Smooth muscle cell (in vitro differentiated cells): ENCODE data around the gene PTPRD. TPM values are rescaled to one million over a fixed set of nuclear protein-coding genes. Genes with fewer than 3 reads are reported as not detected.

Source experiments
- DNase-seq: peaks from one replicate; lab custom pipeline; 2025; ENCODE audit not compliant: unreplicated experiment; lab: John Stamatoyannopoulos, UW
- H2AFZ ChIP-seq: fragments of 200-600 bp; sonication (generic); 2 replicates; pipeline ENCODE4 v1.6.0; 2016; ENCODE audit warnings: antibody characterized with exemption, low read depth, mild to moderate bottlenecking
- H3F3A ChIP-seq: fragments of 200-600 bp; sonication (generic); 2 replicates; pipeline ENCODE4 v1.6.0; 2017; ENCODE audit warnings: antibody characterized with exemption, low read depth
- H3K27ac ChIP-seq: fragments of 200-600 bp; sonication (generic); 2 replicates; pipeline ENCODE4 v1.5.1; 2016; ENCODE audit warnings: low read depth, mild to moderate bottlenecking
- H3K27me3 ChIP-seq: fragments of 200-600 bp; sonication (generic); 2 replicates; pipeline ENCODE4 v1.6.1; 2016; ENCODE audit warnings: low read depth, mild to moderate bottlenecking
- H3K36me3 ChIP-seq: fragments of 200-600 bp; sonication (generic); 2 replicates; pipeline ENCODE4 v1.5.1; 2016; ENCODE audit warnings: low read depth
- H3K4me1 ChIP-seq: fragments of 200-600 bp; sonication (generic); 2 replicates; pipeline ENCODE4 v1.5.1; 2016; ENCODE audit warnings: low read depth
- H3K4me2 ChIP-seq: fragments of 200-600 bp; sonication (generic); 2 replicates; pipeline ENCODE4 v1.6.0; 2016; ENCODE audit warnings: mild to moderate bottlenecking
- H3K4me3 ChIP-seq: fragments of 200-600 bp; sonication (generic); 2 replicates; pipeline ENCODE4 v1.5.1; 2016; ENCODE audit warnings: mild to moderate bottlenecking
- H3K79me2 ChIP-seq: fragments of 200-600 bp; sonication (generic); 2 replicates; pipeline ENCODE4 v1.6.0; 2016; ENCODE audit warnings: low read depth, mild to moderate bottlenecking
- H3K9ac ChIP-seq: fragments of 200-600 bp; sonication (generic); 2 replicates; pipeline ENCODE4 v1.6.0; 2016; ENCODE audit warnings: low read depth
- H3K9me3 ChIP-seq: fragments of 200-600 bp; sonication (generic); replicated peaks from 2 replicates; pipeline ENCODE4 v1.5.1; 2016; ENCODE audit warnings: low read depth
- H4K20me1 ChIP-seq: fragments of 200-600 bp; sonication (generic); 2 replicates; pipeline ENCODE4 v1.6.0; 2016; ENCODE audit warnings: low read depth
- CTCF ChIP-seq: fragments of 200-600 bp; sonication (generic); IDR thresholded peaks from 2 replicates; pipeline ENCODE4 v1.5.1; 2017; ENCODE audit warnings: borderline replicate concordance, mild to moderate bottlenecking, antibody characterized with exemption; ENCODE audit not compliant: insufficient read depth, poor library complexity, severe bottlenecking
- WGBS: methylation state at CpG from one replicate; pipeline ENCODE4 v1.1.7; 2016; ENCODE audit warnings: low lambda C conversion rate; 5-methylcytosine and 5-hydroxymethylcytosine counted together
- polyA plus RNA-seq: library from polyadenylated mRNA; unstranded; fragments of >200 nt; fragmentation: Nextera tagmentation; extraction: Ambion mirVana; gene quantifications from 2 replicates; pipeline ENCODE4 v1.2.1, GENCODE V29; 2016
- total RNA-seq: library from RNA; depleted of rRNA; stranded (reverse); fragments of >200 nt; gene quantifications from 2 replicates; pipeline ENCODE4 v1.2.3, GENCODE V29; 2014

Gene PTPRD
- total and polyA plus RNA-seq, 2 experiments from 2014 or later, result 6.5 to 61.0 TPM

- Histone ChIP-seq H3K9ac (no peak overlapping the region), H3K9me3 (no peaks in the 10 kb centered on the region), H4K20me1 (no peaks in the 10 kb centered on the region), H3K4me2 (no peak overlapping the region), H3F3A (peaks cover 9% of the 10 kb centered on the region), H3K36me3 (no peaks in the 10 kb centered on the region), H2AFZ (no peak overlapping the region), H3K4me3 (no peak overlapping the region), H3K27me3 (no peaks in the 10 kb centered on the region), H3K79me2 (peaks cover 19% of the 10 kb centered on the region), H3K27ac (no peak overlapping the region), H3K4me1 (peaks cover 11% of the 10 kb centered on the region)
- 98% methylated on average over 44 of the region's 44 CpGs for WGBS
- no peak for TF ChIP-seq CTCF
- DNase-seq, result no peak
These were observed 1899.5 kb downstream of the PTPRD start for GRCh38 chr9:8713149-8713810.

GRCh38 chr9:8709731-8710130 lies 1903.1 kb downstream of the PTPRD start:
- no peaks in the 10 kb centered on the region for H3K9me3 ChIP-seq
- no peak overlapping the region for H3K4me2 ChIP-seq
- no peak overlapping the region for H3K4me3 ChIP-seq
- H3K36me3 ChIP-seq, result no peaks in the 10 kb centered on the region
- no peaks in the 10 kb centered on the region for H4K20me1 ChIP-seq
- H3K27ac ChIP-seq, result no peak overlapping the region
- H3F3A ChIP-seq, result no peaks in the 10 kb centered on the region
- H3K4me1 ChIP-seq, result no peaks in the 10 kb centered on the region
- H3K27me3 ChIP-seq, result no peaks in the 10 kb centered on the region
- H3K79me2 ChIP-seq, result peaks cover 15% of the 10 kb centered on the region
- H3K9ac ChIP-seq, result no peak overlapping the region
- H2AFZ ChIP-seq, result no peak overlapping the region
- no peak for DNase-seq
- 95% methylated on average over 4 of the region's 4 CpGs for WGBS
- TF ChIP-seq CTCF, result no peak

- 83% methylated on average over 1 of the region's 1 CpG for WGBS
- H3K4me2 ChIP-seq, result no peak overlapping the region
These were observed 1904.1 kb downstream of the PTPRD start for GRCh38 chr9:8708728-8709127.

More at GRCh38 chr9:8708728-8709127, 1904.1 kb downstream of the PTPRD start:
- Histone ChIP-seq H3K27ac (no peak overlapping the region), H3K36me3 (no peaks in the 10 kb centered on the region), H3K27me3 (no peaks in the 10 kb centered on the region), H2AFZ (no peak overlapping the region), H4K20me1 (no peaks in the 10 kb centered on the region), H3K4me1 (no peaks in the 10 kb centered on the region), H3K4me3 (no peak overlapping the region), H3K79me2 (peaks cover 19% of the 10 kb centered on the region), H3K9ac (no peak overlapping the region), H3K9me3 (no peaks in the 10 kb centered on the region), H3F3A (no peaks in the 10 kb centered on the region)
- no peak for TF ChIP-seq CTCF
- DNase-seq, result no peak
